OCI-LY7 (cell line): ENCODE measurements around the gene PDZD2.

Experiments
- EZH2phosphoT487 ChIP-seq: fragments of 200-600 bp; sonication (generic); IDR thresholded peaks from 2 replicates; pipeline ENCODE4 v1.6.1; 2018; ENCODE audit warnings: low read depth, borderline replicate concordance, mild to moderate bottlenecking, mixed run types, antibody characterized with exemption, low read length, moderate library complexity, mixed read lengths
- TF ChIP-seq, protein P1 (sequence below): fragments of 200-600 bp; sonication (generic); conservative IDR thresholded peaks from 2 replicates; pipeline ENCODE4 v1.5.1; 2014; ENCODE audit warnings: mild to moderate bottlenecking, antibody characterized with exemption, low read length, moderate library complexity, mixed read lengths

DNA sequence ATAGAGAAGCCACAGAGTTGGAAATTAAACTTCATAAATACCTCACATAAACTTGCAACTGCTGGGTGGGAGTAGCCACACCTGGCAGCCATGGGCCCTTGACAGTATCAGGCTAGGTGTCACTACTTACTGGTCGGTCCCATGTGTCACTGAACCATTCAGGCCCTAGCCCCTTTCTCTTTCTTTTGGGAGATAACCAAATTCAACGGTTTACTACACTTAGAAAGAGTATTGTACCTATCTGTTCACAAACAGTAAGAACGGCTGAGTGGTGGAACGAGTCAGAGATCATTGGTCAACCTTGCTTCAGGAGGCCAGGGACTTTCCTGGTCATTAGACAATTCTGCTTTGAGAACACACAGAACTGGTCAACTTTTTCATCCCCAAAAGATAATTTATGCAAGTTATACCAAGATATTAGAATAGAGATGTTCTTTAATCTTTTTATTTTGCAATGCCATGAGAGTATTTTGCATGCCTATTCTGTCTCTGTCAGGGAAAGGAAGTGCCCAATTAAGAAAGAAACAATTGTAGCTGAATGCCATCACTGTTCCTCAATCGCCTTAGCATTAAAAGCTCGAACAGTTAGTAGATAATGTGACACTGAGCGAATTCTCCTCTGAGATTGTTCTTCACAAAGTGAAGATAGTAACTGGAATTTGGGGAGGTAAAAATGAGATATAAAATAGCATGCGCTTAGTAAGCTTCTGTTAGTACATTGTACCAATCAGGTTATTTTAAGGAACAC, 484.3 kb downstream of the PDZD2 start:
- TF ChIP-seq, protein P1, sequence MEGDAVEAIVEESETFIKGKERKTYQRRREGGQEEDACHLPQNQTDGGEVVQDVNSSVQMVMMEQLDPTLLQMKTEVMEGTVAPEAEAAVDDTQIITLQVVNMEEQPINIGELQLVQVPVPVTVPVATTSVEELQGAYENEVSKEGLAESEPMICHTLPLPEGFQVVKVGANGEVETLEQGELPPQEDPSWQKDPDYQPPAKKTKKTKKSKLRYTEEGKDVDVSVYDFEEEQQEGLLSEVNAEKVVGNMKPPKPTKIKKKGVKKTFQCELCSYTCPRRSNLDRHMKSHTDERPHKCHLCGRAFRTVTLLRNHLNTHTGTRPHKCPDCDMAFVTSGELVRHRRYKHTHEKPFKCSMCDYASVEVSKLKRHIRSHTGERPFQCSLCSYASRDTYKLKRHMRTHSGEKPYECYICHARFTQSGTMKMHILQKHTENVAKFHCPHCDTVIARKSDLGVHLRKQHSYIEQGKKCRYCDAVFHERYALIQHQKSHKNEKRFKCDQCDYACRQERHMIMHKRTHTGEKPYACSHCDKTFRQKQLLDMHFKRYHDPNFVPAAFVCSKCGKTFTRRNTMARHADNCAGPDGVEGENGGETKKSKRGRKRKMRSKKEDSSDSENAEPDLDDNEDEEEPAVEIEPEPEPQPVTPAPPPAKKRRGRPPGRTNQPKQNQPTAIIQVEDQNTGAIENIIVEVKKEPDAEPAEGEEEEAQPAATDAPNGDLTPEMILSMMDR: no peak
- TF ChIP-seq EZH2phosphoT487: no peak
